T-cell (primary cell): ENCODE data around the gene NSDHL. TPM values are rescaled to one million over a fixed set of nuclear protein-coding genes. Genes with fewer than 3 reads are reported as not detected.

ENCODE experiments used
- ATAC-seq, 4 experiments: fragments of 200-7000 bp in 3 of 4; fragments of 150-1000 bp in 1 of 4; cut with Tn5 transposase; replicated peaks in 1 of 4; 1 replicate in 3 of 4; 2 replicates in 1 of 4; pipeline ENCODE4 v1.10.0; 2021; ENCODE audit warnings: moderate library complexity in 3 of 4, mild to moderate bottlenecking in 2 of 4, moderate number of reproducible peaks in 1 of 4
- CTCF ChIA-PET, 2 donors: fragments of 300-600 bp; sonication (Branson Sonifier 250); formaldehyde crosslinking; loops; one replicate each; lab custom pipeline; 2022; ENCODE audit warnings: antibody characterized with exemption in 2 of 2; lab: Charles Lee
- POLR2A ChIA-PET, 2 donors: fragments of 300-600 bp; sonication (Branson Sonifier 250); formaldehyde crosslinking; loops; one replicate each; lab custom pipeline; 2022; ENCODE audit warnings: antibody characterized with exemption in 2 of 2; lab: Charles Lee
- DNase-seq, 35 experiments: peaks; one replicate each; pipeline versions ENCODE4 v3.0.0 to v3.0.0-alpha.2; 2013 to 2023
- H3K27ac ChIP-seq: one replicate; pipeline ENCODE4 v1.5.1; 2013; ENCODE audit warnings: low read length
- H3K27me3 ChIP-seq, 2 experiments: replicated peaks in 1 of 2; 1 replicate in 1 of 2; 2 replicates in 1 of 2; pipeline versions ENCODE4 v1.6.1 to v1.7.0; 2013; ENCODE audit warnings: low read length in 1 of 2, mixed read lengths in 1 of 2; ENCODE audit not compliant: control insufficient read depth in 2 of 2, insufficient read depth in 2 of 2; ENCODE audit errors: extremely low read depth in 1 of 2
- H3K36me3 ChIP-seq, 2 donors: 1 replicate in 1 of 2; 2 replicates in 1 of 2; pipeline versions ENCODE4 v1.6.1 to v1.7.0; 2013; ENCODE audit warnings: low read length in 1 of 2; ENCODE audit not compliant: control insufficient read depth in 2 of 2, insufficient read depth in 1 of 2; ENCODE audit errors: extremely low read depth in 1 of 2
- H3K4me1 ChIP-seq, 2 experiments: 1 replicate in 1 of 2; 2 replicates in 1 of 2; pipeline versions ENCODE4 v1.6.1 to v1.7.0; 2013; ENCODE audit warnings: low read length in 2 of 2, mixed read lengths in 1 of 2; ENCODE audit not compliant: insufficient read depth in 2 of 2, control insufficient read depth in 1 of 2; ENCODE audit errors: extremely low read depth in 1 of 2
- H3K4me3 ChIP-seq, 2 donors: 1 replicate in 1 of 2; 2 replicates in 1 of 2; pipeline versions ENCODE4 v1.5.1 to v1.7.0; 2013; ENCODE audit warnings: mild to moderate bottlenecking in 2 of 2, low read length in 1 of 2, moderate library complexity in 1 of 2; ENCODE audit not compliant: control insufficient read depth in 1 of 2; ENCODE audit errors: extremely low read depth in 1 of 2
- H3K9me3 ChIP-seq: 2 replicates; pipeline ENCODE4 v1.7.0; 2013
- H3K27ac Mint-ChIP-seq, 2 donors: one replicate each; pipeline ENCODE4 v1.8.0; 2020 to 2021; ENCODE audit warnings: mild to moderate bottlenecking in 2 of 2, mixed read lengths in 2 of 2
- H3K27me3 Mint-ChIP-seq, 2 donors: one replicate each; pipeline ENCODE4 v1.8.0; 2021 to 2022; ENCODE audit warnings: mixed read lengths in 2 of 2
- H3K36me3 Mint-ChIP-seq: one replicate; pipeline ENCODE4 v1.8.0; 2021; ENCODE audit warnings: mixed read lengths
- H3K4me1 Mint-ChIP-seq, 3 donors: one replicate each; pipeline ENCODE4 v1.8.0; 2020 to 2022; ENCODE audit warnings: mixed read lengths in 3 of 3, mild to moderate bottlenecking in 1 of 3
- H3K4me3 Mint-ChIP-seq, 3 donors: one replicate each; pipeline ENCODE4 v1.8.0; 2020 to 2022; ENCODE audit warnings: mild to moderate bottlenecking in 3 of 3, mixed read lengths in 3 of 3, moderate library complexity in 3 of 3
- H3K9me3 Mint-ChIP-seq, 3 donors: one replicate each; pipeline ENCODE4 v1.8.0; 2020 to 2022; ENCODE audit warnings: mixed read lengths in 3 of 3
- WGBS: methylation state at CpG from one replicate; pipeline ENCODE4 v1.1.5; 2013; ENCODE audit warnings: missing lambda C conversion rate; ENCODE audit not compliant: insufficient coverage; 5-methylcytosine and 5-hydroxymethylcytosine counted together
- total RNA-seq, 35 experiments: library from RNA in 6 of 35; stranded (reverse) in 6 of 35; fragments of 120-200 nt in 1 of 35; gene quantifications; one replicate each; pipeline versions ENCODE4 v1.2.1 to v1.2.4 and lab custom pipeline; 2013 to 2026

NSDHL gene
- total RNA-seq, 5 donors from 2014 or later (not counting 1 experiment from before 2014, with no cell fraction given) = 3.1 to 8.1 (median 7.1) TPM

DNA sequence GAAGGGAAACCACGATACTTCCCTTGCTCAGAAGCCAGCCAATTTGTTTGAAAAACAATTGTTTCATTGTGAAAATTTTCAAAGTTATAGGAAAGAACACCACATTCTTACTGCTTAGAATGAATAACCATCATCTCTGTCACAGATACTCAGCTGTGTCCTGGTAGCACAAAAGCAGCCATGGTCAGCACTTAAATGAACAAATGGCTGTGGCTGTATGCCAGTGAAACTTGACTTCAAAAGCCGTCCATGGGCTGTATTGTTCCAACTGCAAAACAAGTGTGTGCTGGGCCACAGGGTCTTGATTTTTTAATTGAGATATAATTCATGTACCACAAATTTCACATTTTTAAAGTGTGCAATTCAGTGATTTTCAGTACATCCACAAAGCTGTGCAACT is 19.6 kb downstream of the NSDHL start:
- Mint-ChIP-seq H3K4me3 (no peak overlapping the region), H3K4me1 (peaks cover 0 to 3% (median 0%) of the 10 kb centered on the region in 3 donors), H3K36me3 (peaks cover 42% of the 10 kb centered on the region), H3K27ac (no peak overlapping the region), H3K27me3 (peaks cover 0 to 14% of the 10 kb centered on the region in 2 donors), H3K9me3 (no peaks in the 10 kb centered on the region)
- CTCF ChIA-PET = no interaction called here
- ATAC-seq (no peak), DNase-seq (no peak)
- POLR2A ChIA-PET = no interaction called here
- peaks cover 0 to 17% of the 10 kb centered on the region in 2 donors for H3K36me3 ChIP-seq
- no peak overlapping the region for H3K27ac ChIP-seq
- no peak overlapping the region for H3K4me3 ChIP-seq
- no peaks in the 10 kb centered on the region for H3K9me3 ChIP-seq
- no peaks in the 10 kb centered on the region for H3K4me1 ChIP-seq
- no CpG with 5 or more reads among the region's 2 CpGs for WGBS
- no peaks in the 10 kb centered on the region for H3K27me3 ChIP-seq

DNA sequence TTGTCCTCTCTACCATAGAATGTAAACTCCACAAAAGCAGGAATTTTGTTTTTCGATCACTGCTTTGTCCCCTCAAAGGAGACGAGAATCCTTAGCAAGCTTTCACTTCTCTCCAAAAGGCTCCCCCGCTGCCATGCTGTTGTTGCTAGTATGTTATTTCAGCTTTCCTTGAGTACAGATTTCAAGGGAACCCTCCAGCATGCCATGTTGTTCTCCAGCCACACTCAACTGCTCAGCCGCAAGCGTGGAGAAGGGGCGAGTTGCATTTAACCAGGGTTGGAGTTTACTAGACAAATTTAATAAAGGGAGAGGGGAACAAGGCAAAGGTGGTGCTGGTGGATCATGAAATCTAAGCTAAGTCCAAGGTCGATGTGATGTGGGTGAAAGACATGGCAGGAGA is 23.1 kb downstream of the NSDHL start:
- no peaks in the 10 kb centered on the region for H3K9me3 Mint-ChIP-seq
- ATAC-seq = no peak
- CTCF ChIA-PET = no interaction called here
- H3K9me3 ChIP-seq = no peaks in the 10 kb centered on the region
- DNase-seq = no peak
- H3K36me3 ChIP-seq = peaks cover 0 to 23% of the 10 kb centered on the region in 2 donors
- H3K4me3 ChIP-seq = no peak overlapping the region
- no peak overlapping the region for H3K4me3 Mint-ChIP-seq
- no peak overlapping the region for H3K27ac Mint-ChIP-seq
- peaks cover 0 to 14% of the 10 kb centered on the region in 2 donors for H3K27me3 Mint-ChIP-seq
- H3K27ac ChIP-seq = no peak overlapping the region
- peaks cover 39% of the 10 kb centered on the region for H3K36me3 Mint-ChIP-seq
- H3K4me1 Mint-ChIP-seq = peaks cover 0 to 3% (median 0%) of the 10 kb centered on the region in 3 donors
- WGBS = no CpG with 5 or more reads among the region's 7 CpGs
- no peaks in the 10 kb centered on the region for H3K27me3 ChIP-seq
- POLR2A ChIA-PET = no interaction called here
- no peaks in the 10 kb centered on the region for H3K4me1 ChIP-seq

DNA sequence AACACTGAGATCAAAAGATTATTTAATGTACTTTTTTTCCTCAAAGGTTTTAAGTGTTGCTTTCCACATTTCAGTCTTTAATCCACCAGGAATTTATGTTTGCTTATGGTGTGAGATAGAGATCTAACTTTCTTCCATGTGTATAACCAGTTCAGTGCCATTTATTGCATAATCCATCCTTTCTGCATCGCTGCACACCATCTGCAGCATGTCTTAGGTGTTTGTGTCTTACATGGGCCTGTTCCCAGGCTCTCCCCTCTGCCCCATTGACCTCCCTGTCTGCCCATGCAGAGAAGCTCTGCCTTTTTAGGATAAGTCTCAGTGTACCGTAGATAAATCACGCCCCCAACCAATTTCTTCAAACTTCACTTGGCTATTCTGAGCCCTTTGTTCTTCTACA is 30.3 kb downstream of the NSDHL start:
- peaks cover 0 to 22% of the 10 kb centered on the region in 2 donors for H3K36me3 ChIP-seq
- no peaks in the 10 kb centered on the region for H3K27me3 ChIP-seq
- H3K9me3 ChIP-seq = no peaks in the 10 kb centered on the region
- Mint-ChIP-seq H3K4me3 (no peak overlapping the region), H3K27me3 (no peaks in the 10 kb centered on the region), H3K4me1 (no peaks in the 10 kb centered on the region), H3K27ac (no peak overlapping the region), H3K9me3 (no peaks in the 10 kb centered on the region), H3K36me3 (peaks cover 13% of the 10 kb centered on the region)
- DNase-seq (no peak), ATAC-seq (no peak)
- no peak overlapping the region for H3K4me3 ChIP-seq
- no CpG with 5 or more reads among the region's 3 CpGs for WGBS
- no peak overlapping the region for H3K27ac ChIP-seq
- ChIA-PET CTCF (no interaction called here), POLR2A (no interaction called here)
- no peaks in the 10 kb centered on the region for H3K4me1 ChIP-seq

DNA sequence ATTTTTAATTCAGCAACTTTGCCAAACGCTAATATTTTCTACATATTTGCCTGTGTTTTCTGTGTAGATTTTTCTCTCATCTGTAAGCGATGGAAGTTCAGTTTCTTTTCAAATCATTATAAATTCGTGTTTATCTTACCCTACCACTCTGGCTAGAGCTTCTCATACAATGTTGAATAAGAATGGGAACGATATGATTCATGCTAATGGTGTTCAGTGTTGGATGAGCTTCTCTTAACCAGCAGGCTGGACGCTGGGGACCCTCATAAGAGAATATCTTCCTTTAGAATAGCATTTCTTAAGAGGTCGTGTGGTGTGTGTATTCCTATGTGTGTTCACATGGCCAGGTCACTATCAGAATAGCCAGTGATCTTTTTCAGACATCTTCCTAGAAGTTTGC is 31.0 kb downstream of the NSDHL start:
- Mint-ChIP-seq H3K9me3 (no peaks in the 10 kb centered on the region), H3K27ac (no peak overlapping the region), H3K36me3 (peaks cover 13% of the 10 kb centered on the region), H3K4me3 (no peak overlapping the region), H3K4me1 (no peaks in the 10 kb centered on the region), H3K27me3 (no peaks in the 10 kb centered on the region)
- Histone ChIP-seq H3K27ac (no peak overlapping the region), H3K36me3 (peaks cover 0 to 22% of the 10 kb centered on the region in 2 donors), H3K27me3 (no peaks in the 10 kb centered on the region), H3K4me3 (no peak overlapping the region), H3K9me3 (no peaks in the 10 kb centered on the region), H3K4me1 (no peaks in the 10 kb centered on the region)
- ChIA-PET CTCF (no interaction called here), POLR2A (no interaction called here)
- ATAC-seq = no peak
- no peak for DNase-seq
- no CpG with 5 or more reads among the region's 6 CpGs for WGBS

DNA sequence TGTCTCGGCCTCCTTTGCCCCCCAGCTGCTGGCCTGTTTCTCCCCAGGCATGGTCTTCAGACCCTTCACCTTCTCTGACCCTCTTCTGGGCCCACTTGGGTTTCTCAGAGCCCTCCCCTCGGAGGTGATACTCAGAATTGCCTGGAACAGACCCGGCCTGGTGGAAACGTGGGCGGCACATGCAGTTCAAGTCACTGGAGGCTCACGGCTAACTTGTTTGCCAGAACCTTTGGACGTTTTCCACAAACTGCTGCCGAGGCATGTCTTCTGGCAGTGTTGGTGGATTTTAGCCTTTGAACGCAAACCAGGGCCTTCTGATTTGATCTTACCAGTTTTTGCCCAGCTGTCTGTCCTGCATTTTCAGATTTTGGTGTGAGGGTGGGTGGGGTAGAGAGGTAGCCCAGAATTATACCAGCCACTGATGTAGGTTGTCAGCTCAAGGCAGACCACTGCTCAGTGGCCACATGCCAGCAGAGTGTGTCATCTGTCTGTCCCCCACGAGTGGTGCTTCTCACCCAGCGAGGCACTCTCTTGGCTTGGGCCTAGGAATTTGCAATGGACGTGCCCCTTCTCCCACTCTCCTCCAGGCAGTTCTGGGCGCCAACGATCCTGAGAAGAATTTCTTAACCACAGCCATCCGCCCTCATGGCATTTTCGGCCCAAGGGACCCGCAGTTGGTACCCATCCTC is 34.5 kb downstream of the NSDHL start:
- Mint-ChIP-seq H3K27me3 (no peaks in the 10 kb centered on the region), H3K4me3 (no peak overlapping the region), H3K36me3 (peaks cover 28% of the 10 kb centered on the region), H3K4me1 (no peaks in the 10 kb centered on the region), H3K9me3 (no peaks in the 10 kb centered on the region), H3K27ac (no peak overlapping the region)
- ChIA-PET POLR2A (no interaction called here), CTCF (no interaction called here)
- Histone ChIP-seq H3K4me1 (no peaks in the 10 kb centered on the region), H3K27me3 (no peaks in the 10 kb centered on the region), H3K36me3 (peaks cover 3 to 30% of the 10 kb centered on the region in 2 donors), H3K4me3 (no peak overlapping the region), H3K27ac (no peak overlapping the region), H3K9me3 (no peaks in the 10 kb centered on the region)
- DNase-seq (no peak), ATAC-seq (no peak)
- WGBS = 97% methylated on average over 10 of the region's 17 CpGs

DNA sequence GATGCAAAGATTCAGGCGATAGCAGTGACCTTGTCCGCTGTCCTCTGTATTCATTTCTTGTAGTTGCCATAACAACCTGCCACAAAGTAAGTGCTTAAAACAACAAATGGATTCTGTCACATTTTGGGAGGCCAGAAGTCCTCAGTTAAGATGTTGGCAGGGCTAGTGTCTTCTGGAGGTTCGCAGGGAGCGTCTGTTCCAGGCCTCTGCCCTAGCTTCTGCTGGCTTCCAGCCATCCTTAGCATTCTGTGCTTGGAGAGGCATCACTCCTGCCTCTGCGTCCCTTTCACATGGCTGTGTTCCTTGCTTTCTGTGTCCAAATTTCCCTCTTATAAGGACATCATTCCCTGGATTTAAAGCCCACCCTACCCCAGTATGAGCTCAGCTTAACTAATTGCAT is 35.5 kb downstream of the NSDHL start:
- ATAC-seq = no peak
- H3K36me3 Mint-ChIP-seq = peaks cover 24% of the 10 kb centered on the region
- ChIA-PET CTCF (no interaction called here), POLR2A (no interaction called here)
- 100% methylated on average over 2 of the region's 5 CpGs for WGBS
- Histone ChIP-seq H3K36me3 (peaks cover 4 to 30% of the 10 kb centered on the region in 2 donors), H3K4me3 (no peak overlapping the region), H3K27me3 (no peaks in the 10 kb centered on the region), H3K4me1 (no peaks in the 10 kb centered on the region), H3K9me3 (no peaks in the 10 kb centered on the region), H3K27ac (no peak overlapping the region)
- DNase-seq = no peak
- no peaks in the 10 kb centered on the region for H3K9me3 Mint-ChIP-seq
- H3K27ac Mint-ChIP-seq = no peak overlapping the region
- no peaks in the 10 kb centered on the region for H3K27me3 Mint-ChIP-seq
- H3K4me1 Mint-ChIP-seq = no peaks in the 10 kb centered on the region
- H3K4me3 Mint-ChIP-seq = no peak overlapping the region
